GM19372 (cell line): Measurements from ENCODE around the gene RBM7.

ENCODE experiments used
- ATAC-seq: cut with Tn5 transposase; IDR thresholded peaks from one replicate; pipeline ENCODE4 v1.9.1; 2021; ENCODE audit warnings: mild to moderate bottlenecking, low read depth, moderate library complexity; ENCODE audit not compliant: unreplicated experiment

The RBM7 gene, protein sequence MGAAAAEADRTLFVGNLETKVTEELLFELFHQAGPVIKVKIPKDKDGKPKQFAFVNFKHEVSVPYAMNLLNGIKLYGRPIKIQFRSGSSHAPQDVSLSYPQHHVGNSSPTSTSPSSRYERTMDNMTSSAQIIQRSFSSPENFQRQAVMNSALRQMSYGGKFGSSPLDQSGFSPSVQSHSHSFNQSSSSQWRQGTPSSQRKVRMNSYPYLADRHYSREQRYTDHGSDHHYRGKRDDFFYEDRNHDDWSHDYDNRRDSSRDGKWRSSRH

DNA sequence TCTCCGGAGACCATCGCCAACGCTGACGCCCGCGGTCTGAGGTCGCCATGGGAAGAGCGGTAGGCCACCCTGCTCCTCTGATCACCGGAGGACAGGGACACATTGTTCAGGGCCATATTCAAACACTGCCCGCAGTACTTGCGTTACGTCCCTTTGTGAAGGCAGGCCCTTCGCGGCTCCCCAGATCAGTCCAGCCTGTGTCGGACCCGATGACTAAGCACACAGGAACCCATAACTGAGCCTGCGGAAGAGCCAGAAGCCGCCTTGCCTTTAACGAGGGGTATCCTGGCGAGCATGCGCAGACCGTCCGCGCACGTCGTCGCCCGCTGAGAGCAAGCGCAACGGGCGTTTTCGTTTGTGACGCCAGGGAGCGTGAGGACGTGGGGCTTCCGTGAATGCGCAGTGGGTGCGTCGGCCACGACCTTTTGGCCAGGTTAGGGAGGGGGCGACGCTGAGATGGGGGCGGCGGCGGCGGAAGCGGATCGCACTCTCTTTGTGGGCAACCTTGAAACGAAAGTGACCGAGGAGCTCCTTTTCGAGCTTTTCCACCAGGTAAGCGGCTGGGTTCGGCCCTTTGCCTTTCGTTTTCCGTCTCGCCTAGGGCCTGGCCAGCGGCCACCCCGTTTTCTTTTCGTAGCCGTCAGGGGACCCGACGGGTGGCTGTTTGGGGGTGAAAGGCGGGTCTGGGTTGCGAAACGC lies at the start of gene RBM7, which contains the start of gene C11orf71:
Gene RBM7, plus strand, starts transcription at position 451 of the 699 bp plus-strand sequence. Its CDS starts 6 bp downstream, at position 457.
Gene C11orf71, minus strand, starts transcription at position 296 of the 699 bp plus-strand sequence. Its CDS starts 180 bp downstream, at position 116.
- peak; percentile 93 for ATAC-seq

DNA sequence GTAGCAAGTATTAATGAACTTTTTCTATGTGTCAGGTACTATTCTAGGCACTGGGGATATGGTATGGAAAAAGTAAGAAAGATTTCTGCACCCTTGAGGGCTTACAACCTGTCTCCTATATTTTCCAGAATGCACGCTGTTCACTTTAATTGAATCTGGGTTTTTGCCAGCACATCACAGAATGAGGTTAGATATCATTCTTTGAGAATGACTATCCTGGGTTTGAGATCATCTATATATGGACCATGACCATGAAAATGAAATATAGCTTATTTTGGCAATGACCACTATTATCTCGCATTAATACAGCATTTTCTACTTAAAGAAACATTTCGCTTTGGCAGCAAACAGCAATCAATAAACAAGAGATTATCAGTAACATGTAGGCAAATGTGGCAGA lies 47.0 kb upstream of the RBM7 start:
- no peak for ATAC-seq

DNA sequence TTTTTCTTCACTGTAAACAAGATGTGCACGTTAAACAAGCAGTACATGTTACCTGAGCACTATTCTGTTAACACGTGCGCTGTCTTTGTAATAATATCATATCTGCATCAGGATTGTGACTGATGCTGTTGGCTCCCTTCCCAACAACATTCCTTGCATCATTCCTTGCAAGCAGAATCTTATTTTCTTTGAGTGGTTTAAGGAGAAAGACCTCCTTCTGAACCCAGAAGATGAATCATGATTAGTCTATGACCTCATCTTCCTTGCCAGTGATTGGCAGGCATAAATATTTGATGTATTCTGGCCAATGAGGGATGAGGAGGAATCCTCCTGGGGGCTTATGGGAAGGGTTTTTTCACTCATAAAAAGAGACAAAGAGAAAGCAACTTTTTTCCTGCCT lies 46.4 kb upstream of the RBM7 start:
- ATAC-seq, result no peak

- no peak for ATAC-seq
These were observed 41.8 kb upstream of the RBM7 start for GRCh38 chr11:114358716-114359115.

DNA sequence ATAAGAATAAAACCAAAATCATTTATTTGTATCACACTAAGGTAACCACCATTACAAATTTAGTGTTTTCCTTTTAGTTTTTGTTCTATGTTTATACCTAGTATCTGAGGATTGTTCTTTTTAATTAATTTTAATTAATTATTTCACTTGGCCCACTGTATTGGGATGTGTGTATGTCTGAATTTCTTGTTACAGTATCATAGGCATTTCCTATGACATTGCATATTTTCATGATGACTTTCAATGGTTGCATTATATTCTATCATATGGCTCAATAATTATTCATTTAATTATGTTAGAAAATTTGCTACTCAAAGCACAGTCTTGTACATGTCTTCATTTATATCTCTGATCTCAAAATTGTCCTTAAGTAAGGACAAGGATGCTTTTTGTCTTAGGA lies 41.1 kb upstream of the RBM7 start:
- no peak for ATAC-seq

- ATAC-seq, result no peak
These were observed 38.1 kb upstream of the RBM7 start for GRCh38 chr11:114362326-114362725.

GRCh38 chr11:114362958-114363357 lies 37.5 kb upstream of the RBM7 start:
- ATAC-seq, result no peak

DNA sequence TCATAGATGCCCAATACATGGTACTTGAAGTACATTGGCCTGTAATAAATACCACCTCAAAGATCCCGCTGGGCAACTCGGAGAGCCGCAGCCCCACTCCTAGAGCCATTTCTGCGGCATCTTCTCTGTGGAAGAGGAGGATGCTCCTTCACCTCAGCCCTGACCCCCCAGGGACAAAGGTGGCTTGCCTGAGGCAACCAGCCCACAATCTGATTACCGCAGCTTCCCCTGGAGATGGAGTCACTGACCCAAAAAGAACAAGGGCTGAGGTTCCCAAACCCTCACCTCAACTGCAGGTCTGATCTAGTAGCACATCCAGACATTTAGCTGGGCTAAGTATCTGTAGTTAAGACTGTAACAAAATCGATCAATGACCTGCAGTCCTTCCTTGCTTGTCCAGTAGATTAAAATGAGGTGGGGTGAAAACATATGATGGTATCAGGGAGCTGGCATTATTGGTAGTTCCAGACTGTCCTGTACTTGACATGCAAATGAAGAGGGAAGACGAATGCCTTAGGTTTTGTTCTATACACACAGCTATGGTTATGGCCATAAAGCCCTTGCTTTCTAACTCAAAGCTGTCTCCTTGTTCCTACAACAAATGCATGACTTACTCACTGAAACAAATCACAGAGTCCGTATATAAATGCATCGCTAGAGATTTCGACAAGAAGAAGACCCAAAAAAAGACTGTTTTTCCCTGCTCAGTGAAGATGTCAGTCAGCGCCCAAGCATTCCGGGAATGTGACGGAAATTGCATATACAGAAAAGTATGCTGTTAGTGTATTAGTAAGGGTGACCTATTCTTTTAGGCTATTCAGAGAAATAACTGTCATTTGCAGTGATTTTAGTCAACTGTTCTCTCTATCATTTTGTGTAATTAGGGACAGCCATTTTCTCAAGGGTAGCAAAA lies 33.9 kb upstream of the RBM7 start:
- no peak for ATAC-seq

GRCh38 chr11:114367244-114367957 lies 33.1 kb upstream of the RBM7 start:
- ATAC-seq, result no peak

DNA sequence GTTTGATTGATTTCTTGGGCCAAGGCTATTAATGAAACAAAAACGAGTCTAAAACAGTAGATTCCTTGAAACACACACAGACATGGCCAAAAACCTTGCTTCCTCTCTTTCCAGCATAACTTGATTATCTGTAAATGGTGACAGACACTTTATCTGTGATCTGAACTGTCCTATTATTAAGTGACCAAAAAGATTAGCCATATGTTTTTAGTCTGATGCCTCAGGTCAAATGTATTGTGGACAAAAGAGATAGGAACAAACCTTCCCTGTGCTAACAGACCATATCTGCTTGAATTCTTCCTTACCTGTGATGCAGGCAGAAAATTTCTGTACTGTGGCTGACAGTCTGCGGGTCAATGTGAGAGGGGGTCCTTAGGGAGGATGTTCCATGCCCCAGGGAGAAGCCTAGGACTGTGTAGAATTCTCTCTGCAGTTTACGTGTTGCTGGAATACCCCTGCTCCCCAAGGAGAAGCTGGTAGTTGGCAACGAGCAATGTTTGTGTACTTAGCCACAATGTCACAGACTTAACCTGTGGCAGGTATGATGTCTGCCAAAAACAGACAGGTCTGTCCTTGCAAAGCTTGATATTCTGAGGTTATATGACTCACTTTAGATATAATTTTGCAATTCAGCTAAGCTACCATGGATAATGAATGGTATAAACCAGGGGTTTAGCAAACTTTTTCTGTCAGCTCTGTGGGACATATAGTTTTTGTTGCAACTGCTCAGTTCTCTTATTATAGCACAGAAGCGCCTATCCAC lies 31.4 kb upstream of the RBM7 start:
- no peak for ATAC-seq

DNA sequence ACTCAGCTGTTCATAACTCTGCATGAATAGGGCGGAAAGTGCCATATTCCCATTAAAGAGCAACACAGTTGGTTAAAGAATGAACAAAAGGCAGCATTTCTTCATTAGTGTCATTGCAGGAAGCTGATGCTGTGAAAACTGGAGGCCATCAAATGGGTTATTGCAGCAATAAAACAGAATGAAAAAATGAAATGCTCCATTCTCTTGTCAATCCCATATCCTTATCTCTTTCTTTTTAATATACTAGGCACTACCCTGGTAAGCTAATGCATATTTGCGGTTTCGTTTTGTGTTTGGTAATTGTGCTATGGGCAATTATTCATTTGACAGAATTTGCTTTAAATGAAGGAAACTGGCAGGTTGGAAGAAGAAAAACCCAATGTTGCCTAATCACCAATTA lies 25.4 kb upstream of the RBM7 start:
- ATAC-seq, result no peak

DNA sequence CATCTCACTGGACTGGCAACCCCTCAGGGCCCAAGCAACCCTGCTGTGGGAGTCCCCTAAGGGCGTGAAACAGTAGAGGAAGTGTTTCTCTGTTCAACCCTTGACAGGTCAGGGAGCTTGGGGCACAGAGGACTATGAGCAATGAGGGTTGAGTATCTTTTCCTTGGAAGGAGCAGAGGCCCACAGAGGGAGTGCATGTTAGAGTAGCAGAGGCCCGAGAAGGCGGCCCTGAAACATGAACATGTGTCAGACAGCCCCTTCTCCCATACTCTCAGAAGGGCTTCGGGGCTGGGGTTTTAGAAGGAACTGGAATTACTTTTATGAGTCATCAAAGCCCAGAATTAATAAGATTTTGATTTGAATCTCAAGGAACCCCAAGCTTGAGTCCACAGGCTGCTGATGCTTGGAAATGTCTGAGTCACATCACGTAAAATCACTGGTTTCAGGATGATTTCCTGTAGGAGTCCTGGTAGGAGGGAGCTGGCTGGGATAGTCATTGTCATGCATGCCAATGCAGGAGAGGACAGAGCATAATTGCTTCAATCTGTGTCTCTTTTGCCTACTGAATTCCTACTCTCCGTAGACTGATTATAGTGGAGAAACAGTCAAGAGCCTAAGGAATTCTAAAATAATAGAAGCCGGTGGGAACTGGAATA lies 22.7 kb upstream of the RBM7 start:
- no peak for ATAC-seq

- no peak for ATAC-seq
These were observed 20.9 kb upstream of the RBM7 start for GRCh38 chr11:114379394-114380069.

DNA sequence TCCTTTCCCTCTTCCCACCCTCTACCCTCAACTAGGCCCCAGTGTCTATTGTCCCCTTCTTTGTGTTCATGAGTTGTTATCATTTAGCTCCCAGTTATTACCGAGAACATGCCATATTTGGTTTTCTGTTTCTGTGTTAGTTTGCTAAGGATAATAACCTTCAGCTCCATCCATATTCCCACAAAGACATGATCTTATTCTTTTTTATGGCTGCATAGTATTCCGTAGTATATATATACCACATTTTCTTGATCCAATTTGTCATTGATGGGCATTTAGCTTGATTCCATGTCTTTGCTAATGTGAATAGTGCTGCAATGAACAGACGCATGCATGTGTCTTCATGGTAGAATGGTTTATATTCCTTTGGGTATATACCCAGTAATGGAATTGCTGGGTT lies 18.0 kb upstream of the RBM7 start:
- no peak for ATAC-seq

DNA sequence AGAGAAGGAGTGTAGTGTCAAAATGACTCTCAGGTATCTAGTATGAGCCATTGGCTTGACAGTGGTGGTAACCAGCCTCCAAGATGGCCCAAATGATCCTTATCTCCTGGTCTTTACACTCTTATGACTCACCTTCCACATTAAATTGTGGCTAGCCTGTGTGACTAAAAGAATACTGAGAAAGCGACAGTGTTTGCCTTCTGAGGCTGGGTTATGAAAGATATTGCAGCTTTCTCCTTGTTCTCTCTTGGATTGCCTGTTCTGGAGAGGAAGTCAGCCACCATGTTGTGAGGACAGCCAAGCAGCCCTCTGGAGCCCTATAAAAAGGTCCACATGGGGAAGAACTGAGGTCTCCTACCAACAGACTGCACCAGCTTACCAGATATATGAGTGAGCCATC lies 16.0 kb upstream of the RBM7 start:
- ATAC-seq, result no peak

DNA sequence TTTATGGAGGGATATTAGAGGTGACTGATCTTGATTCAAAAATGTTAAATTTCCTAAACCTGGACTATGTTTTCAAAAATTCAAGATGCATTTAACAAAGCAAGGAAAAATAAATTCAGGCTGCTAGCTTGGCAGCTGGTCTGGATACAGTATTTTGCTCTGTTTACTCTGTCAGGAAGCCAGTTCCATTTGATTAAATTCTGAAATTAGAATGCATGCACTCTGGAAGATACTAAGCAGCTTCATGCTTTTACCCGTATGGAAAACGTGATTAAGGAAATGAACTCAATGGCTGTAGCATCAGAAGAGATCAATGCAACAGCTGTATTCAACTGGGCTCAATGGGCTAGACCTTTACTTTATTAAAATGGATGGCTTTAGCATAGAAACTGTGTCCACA lies 14.3 kb upstream of the RBM7 start:
- no peak for ATAC-seq

DNA sequence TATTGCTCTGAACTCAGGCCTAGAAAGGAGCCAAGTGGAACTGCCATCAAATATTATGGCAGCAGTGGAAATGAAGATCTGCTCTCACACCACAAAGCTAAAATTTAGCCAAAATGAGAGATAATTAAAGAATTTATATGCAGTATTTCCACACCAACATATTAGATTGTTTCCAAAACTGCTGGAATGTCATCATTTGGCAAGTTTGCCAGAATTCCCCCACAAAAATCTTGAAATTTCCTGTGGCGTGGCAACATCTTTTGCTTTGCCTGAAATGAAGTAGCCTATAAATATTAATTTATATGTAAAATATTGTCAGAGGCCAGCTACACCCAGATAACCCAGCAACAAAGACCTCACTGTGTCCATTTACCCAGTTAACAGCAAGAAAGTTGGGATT lies 13.9 kb upstream of the RBM7 start:
- ATAC-seq, result no peak

- no peak for ATAC-seq
These were observed 7.5 kb upstream of the RBM7 start for GRCh38 chr11:114392735-114393667.
